PC-3 (cell line): Measurements from ENCODE around the gene UNC13C.

Experiments used
- EZH2 ChIP-seq: fragments of 300-600 bp; sonication (generic); IDR thresholded peaks from one replicate; pipeline ENCODE4 v1.6.1; 2017; ENCODE audit warnings: antibody characterized with exemption, mild to moderate bottlenecking, low read length; ENCODE audit not compliant: unreplicated experiment
- TF ChIP-seq, protein P1 (sequence below): fragments of 300-600 bp; sonication (generic); conservative IDR thresholded peaks from 2 replicates; pipeline ENCODE4 v1.5.1; 2017; ENCODE audit warnings: antibody characterized with exemption, low read depth, mild to moderate bottlenecking, low read length

DNA sequence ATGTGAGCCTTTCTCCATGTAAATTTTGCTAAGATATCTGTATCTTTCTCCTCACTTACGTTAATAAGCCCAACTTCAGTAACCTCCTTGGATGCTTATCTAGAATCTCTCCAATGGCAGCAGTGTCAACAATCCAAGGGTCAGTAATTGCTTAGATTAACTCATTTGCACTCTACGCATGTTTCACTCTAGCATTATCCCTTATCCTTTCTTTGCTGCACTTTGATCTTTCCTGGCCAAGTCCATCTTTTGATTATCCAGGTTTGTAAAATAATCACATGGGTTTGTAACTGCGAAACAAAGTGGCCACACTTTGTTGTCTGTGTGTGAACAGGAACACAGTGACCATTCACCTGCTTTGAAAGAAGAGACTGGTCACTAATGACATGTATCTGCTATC, 640.9 kb downstream of the UNC13C start:
- TF ChIP-seq, protein P1, sequence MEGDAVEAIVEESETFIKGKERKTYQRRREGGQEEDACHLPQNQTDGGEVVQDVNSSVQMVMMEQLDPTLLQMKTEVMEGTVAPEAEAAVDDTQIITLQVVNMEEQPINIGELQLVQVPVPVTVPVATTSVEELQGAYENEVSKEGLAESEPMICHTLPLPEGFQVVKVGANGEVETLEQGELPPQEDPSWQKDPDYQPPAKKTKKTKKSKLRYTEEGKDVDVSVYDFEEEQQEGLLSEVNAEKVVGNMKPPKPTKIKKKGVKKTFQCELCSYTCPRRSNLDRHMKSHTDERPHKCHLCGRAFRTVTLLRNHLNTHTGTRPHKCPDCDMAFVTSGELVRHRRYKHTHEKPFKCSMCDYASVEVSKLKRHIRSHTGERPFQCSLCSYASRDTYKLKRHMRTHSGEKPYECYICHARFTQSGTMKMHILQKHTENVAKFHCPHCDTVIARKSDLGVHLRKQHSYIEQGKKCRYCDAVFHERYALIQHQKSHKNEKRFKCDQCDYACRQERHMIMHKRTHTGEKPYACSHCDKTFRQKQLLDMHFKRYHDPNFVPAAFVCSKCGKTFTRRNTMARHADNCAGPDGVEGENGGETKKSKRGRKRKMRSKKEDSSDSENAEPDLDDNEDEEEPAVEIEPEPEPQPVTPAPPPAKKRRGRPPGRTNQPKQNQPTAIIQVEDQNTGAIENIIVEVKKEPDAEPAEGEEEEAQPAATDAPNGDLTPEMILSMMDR = no peak
- no peak for TF ChIP-seq EZH2
